GM23338 (cell line): ENCODE measurements around the gene FLNB. TPM values are rescaled to one million over a fixed set of nuclear protein-coding genes. Genes with fewer than 3 reads are reported as not detected.

ENCODE experiments used
- ETS1 ChIP-seq: IDR thresholded peaks from 2 replicates; pipeline ENCODE4 v1.6.1; 2016; ENCODE audit warnings: antibody characterized with exemption
- EZH2phosphoT487 ChIP-seq: fragments of 200-600 bp; sonication (generic); IDR thresholded peaks from one replicate; pipeline ENCODE4 v1.8.1; 2018; ENCODE audit warnings: antibody characterized with exemption; ENCODE audit not compliant: unreplicated experiment
- REST ChIP-seq: IDR thresholded peaks from one replicate; pipeline ENCODE4 v1.6.1; 2018; ENCODE audit warnings: antibody characterized with exemption; ENCODE audit not compliant: unreplicated experiment
- STAT1 ChIP-seq: IDR thresholded peaks from one replicate; pipeline ENCODE4 v1.6.1; 2016; ENCODE audit warnings: antibody characterized with exemption; ENCODE audit not compliant: unreplicated experiment
- ZNF114 ChIP-seq: fragments of 250-450 bp; sonication (Bioruptor Pico); IDR thresholded peaks from 2 replicates; pipeline ENCODE4 v1.5.0; 2020; ENCODE audit warnings: mild to moderate bottlenecking, moderate library complexity
- polyA plus RNA-seq: library from polyadenylated mRNA; unstranded; fragments of >200 nt; fragmentation: Nextera tagmentation; extraction: Ambion mirVana; gene quantifications from 2 replicates; pipeline ENCODE4 v1.2.1, GENCODE V29; 2016
- total RNA-seq: library from RNA; depleted of rRNA; stranded (reverse); fragments of >200 nt; shearing (Covaris generic); gene quantifications from 2 replicates; pipeline ENCODE4 v1.2.3, GENCODE V29; 2014
- TF ChIP-seq, protein P1 (sequence below): fragments of 250-450 bp; sonication (Bioruptor Pico); IDR thresholded peaks from 2 replicates; pipeline ENCODE4 v1.5.0; 2020; ENCODE audit warnings: mild to moderate bottlenecking, moderate library complexity
- TF ChIP-seq, protein P2 (sequence below), 2 experiments: fragments of 200-600 bp in 1 of 2; sonication (generic) in 1 of 2; conservative IDR thresholded peaks; 2 replicates each; pipeline versions ENCODE4 v1.5.1 to v1.6.1; 2016 to 2017; ENCODE audit warnings: antibody characterized with exemption in 2 of 2, low read depth in 2 of 2, mild to moderate bottlenecking in 2 of 2, moderate library complexity in 1 of 2

FLNB gene
- total and polyA plus RNA-seq, 2 experiments from 2014 or later, result 39.7 to 179 TPM

DNA sequence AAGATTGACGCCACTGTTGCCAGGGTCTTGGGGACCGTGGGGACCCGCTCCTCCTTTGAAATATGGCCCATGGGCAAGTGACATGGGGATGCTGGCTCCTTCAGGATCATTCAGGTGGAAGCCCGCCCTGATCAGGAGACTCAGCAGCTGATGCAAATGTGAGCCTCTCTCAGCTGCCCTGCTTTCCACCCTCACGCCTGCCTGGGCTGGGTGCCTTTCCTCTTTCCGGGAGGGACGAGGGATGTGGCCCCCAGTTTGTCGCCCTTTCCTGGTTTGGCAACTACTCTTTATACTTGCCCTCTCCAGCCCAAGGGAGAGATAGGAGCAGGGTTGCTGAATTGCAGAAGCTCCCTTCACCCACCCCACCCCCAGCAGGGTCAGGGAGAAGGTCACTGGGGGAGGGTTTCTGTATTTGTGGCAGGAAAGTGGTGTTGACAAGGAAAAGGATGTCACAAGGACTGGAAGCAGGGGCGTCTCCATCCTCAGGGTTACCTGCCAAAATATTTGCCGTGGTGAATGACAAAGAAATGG lies 180.8 kb downstream of the FLNB start (continued):
- TF ChIP-seq, protein P1, sequence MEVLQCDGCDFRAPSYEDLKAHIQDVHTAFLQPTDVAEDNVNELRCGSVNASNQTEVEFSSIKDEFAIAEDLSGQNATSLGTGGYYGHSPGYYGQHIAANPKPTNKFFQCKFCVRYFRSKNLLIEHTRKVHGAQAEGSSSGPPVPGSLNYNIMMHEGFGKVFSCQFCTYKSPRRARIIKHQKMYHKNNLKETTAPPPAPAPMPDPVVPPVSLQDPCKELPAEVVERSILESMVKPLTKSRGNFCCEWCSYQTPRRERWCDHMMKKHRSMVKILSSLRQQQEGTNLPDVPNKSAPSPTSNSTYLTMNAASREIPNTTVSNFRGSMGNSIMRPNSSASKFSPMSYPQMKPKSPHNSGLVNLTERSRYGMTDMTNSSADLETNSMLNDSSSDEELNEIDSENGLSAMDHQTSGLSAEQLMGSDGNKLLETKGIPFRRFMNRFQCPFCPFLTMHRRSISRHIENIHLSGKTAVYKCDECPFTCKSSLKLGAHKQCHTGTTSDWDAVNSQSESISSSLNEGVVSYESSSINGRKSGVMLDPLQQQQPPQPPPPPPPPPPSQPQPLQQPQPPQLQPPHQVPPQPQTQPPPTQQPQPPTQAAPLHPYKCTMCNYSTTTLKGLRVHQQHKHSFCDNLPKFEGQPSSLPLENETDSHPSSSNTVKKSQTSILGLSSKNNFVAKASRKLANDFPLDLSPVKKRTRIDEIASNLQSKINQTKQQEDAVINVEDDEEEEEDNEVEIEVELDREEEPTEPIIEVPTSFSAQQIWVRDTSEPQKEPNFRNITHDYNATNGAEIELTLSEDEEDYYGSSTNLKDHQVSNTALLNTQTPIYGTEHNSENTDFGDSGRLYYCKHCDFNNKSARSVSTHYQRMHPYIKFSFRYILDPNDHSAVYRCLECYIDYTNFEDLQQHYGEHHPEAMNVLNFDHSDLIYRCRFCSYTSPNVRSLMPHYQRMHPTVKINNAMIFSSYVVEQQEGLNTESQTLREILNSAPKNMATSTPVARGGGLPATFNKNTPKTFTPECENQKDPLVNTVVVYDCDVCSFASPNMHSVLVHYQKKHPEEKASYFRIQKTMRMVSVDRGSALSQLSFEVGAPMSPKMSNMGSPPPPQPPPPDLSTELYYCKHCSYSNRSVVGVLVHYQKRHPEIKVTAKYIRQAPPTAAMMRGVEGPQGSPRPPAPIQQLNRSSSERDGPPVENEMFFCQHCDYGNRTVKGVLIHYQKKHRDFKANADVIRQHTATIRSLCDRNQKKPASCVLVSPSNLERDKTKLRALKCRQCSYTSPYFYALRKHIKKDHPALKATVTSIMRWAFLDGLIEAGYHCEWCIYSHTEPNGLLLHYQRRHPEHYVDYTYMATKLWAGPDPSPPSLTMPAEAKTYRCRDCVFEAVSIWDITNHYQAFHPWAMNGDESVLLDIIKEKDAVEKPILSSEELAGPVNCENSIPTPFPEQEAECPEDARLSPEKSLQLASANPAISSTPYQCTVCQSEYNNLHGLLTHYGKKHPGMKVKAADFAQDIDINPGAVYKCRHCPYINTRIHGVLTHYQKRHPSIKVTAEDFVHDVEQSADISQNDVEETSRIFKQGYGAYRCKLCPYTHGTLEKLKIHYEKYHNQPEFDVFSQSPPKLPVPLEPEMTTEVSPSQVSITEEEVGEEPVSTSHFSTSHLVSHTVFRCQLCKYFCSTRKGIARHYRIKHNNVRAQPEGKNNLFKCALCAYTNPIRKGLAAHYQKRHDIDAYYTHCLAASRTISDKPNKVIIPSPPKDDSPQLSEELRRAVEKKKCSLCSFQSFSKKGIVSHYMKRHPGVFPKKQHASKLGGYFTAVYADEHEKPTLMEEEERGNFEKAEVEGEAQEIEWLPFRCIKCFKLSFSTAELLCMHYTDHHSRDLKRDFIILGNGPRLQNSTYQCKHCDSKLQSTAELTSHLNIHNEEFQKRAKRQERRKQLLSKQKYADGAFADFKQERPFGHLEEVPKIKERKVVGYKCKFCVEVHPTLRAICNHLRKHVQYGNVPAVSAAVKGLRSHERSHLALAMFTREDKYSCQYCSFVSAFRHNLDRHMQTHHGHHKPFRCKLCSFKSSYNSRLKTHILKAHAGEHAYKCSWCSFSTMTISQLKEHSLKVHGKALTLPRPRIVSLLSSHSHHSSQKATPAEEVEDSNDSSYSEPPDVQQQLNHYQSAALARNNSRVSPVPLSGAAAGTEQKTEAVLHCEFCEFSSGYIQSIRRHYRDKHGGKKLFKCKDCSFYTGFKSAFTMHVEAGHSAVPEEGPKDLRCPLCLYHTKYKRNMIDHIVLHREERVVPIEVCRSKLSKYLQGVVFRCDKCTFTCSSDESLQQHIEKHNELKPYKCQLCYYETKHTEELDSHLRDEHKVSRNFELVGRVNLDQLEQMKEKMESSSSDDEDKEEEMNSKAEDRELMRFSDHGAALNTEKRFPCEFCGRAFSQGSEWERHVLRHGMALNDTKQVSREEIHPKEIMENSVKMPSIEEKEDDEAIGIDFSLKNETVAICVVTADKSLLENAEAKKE (CRISPR knock-in tag), result no peak
- no peak for TF ChIP-seq ETS1
- TF ChIP-seq, protein P2, sequence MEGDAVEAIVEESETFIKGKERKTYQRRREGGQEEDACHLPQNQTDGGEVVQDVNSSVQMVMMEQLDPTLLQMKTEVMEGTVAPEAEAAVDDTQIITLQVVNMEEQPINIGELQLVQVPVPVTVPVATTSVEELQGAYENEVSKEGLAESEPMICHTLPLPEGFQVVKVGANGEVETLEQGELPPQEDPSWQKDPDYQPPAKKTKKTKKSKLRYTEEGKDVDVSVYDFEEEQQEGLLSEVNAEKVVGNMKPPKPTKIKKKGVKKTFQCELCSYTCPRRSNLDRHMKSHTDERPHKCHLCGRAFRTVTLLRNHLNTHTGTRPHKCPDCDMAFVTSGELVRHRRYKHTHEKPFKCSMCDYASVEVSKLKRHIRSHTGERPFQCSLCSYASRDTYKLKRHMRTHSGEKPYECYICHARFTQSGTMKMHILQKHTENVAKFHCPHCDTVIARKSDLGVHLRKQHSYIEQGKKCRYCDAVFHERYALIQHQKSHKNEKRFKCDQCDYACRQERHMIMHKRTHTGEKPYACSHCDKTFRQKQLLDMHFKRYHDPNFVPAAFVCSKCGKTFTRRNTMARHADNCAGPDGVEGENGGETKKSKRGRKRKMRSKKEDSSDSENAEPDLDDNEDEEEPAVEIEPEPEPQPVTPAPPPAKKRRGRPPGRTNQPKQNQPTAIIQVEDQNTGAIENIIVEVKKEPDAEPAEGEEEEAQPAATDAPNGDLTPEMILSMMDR (conservative IDR thresholded peaks at IDR 0.05; ENCODE audit: low read depth in 2 of 2), result no peak
- TF ChIP-seq EZH2phosphoT487, result no peak
- TF ChIP-seq ZNF114 (CRISPR knock-in tag), result no peak
- TF ChIP-seq REST, result no peak
- no peak for TF ChIP-seq STAT1
